GM21529 (cell line): ENCODE measurements around the gene TMEM63A.
A peak's percentile ranks its signal among the peaks of the same experiment; 100 is the strongest.

Source experiments
- ATAC-seq: cut with Tn5 transposase; IDR thresholded peaks from one replicate; pipeline ENCODE4 v1.9.1; 2021; ENCODE audit not compliant: unreplicated experiment

The TMEM63A gene

GRCh38 chr1:225886159-225887029 is 4.2 kb upstream of the TMEM63A start:
- ATAC-seq, result no peak

- no peak for ATAC-seq
These were observed 3.2 kb upstream of the TMEM63A start for GRCh38 chr1:225885336-225885735.

GRCh38 chr1:225883616-225884265 is 1.6 kb upstream of the TMEM63A start:
- no peak for ATAC-seq

- ATAC-seq, result peak; percentile 36
These were observed 775 bp upstream of the TMEM63A start for GRCh38 chr1:225882694-225883615.

GRCh38 chr1:225881081-225881958 is 860 bp downstream of the TMEM63A start:
- ATAC-seq, result peak; percentile 35

- no peak for ATAC-seq
These were observed 1.5 kb downstream of the TMEM63A start for GRCh38 chr1:225880636-225881035.

GRCh38 chr1:225880222-225880588 is 2.0 kb downstream of the TMEM63A start:
- ATAC-seq, result no peak

- ATAC-seq, result no peak
These were observed 2.5 kb downstream of the TMEM63A start for GRCh38 chr1:225879521-225880221.

GRCh38 chr1:225878282-225878681 is 3.9 kb downstream of the TMEM63A start:
- no peak for ATAC-seq

- no peak for ATAC-seq
These were observed 4.6 kb downstream of the TMEM63A start for GRCh38 chr1:225877580-225877979.

GRCh38 chr1:225876900-225877510 is 5.2 kb downstream of the TMEM63A start:
- no peak for ATAC-seq

- ATAC-seq, result no peak
These were observed 7.0 kb downstream of the TMEM63A start for GRCh38 chr1:225875044-225875815.

- ATAC-seq, result no peak
These were observed 7.7 kb downstream of the TMEM63A start for GRCh38 chr1:225874431-225874830.

- ATAC-seq, result no peak
These were observed 8.8 kb downstream of the TMEM63A start for GRCh38 chr1:225873281-225873850.

- no peak for ATAC-seq
These were observed 10.1 kb downstream of the TMEM63A start for GRCh38 chr1:225872075-225872430.

- no peak for ATAC-seq
These were observed 10.7 kb downstream of the TMEM63A start for GRCh38 chr1:225871359-225872074.

- no peak for ATAC-seq
These were observed 11.3 kb downstream of the TMEM63A start for GRCh38 chr1:225870911-225871310.
